ENCODE data around the gene VAPB.

The VAPB gene

GRCh38 chr20:58496429-58496769 lies 107.4 kb downstream of the VAPB start:
- no peak for TF ChIP-seq CTCF (IDR thresholded peaks at IDR 0.05; ENCODE audit: poor library complexity, severe bottlenecking)
- Histone ChIP-seq H3K27ac (ENCODE audit: poor library complexity, severe bottlenecking) (no peak overlapping the region), H3K4me3 (ENCODE audit: severe bottlenecking) (no peak overlapping the region)

GRCh38 chr20:58497076-58497641 lies 108.1 kb downstream of the VAPB start:
- Histone ChIP-seq H3K27me3 (ENCODE audit: insufficient read depth, poor library complexity, severe bottlenecking) (no peaks in the 10 kb centered on the region), H3K4me1 (ENCODE audit: insufficient read depth, poor library complexity, severe bottlenecking) (no peaks in the 10 kb centered on the region), H3K9me3 (ENCODE audit: severe bottlenecking) (no peaks in the 10 kb centered on the region), H3K36me3 (ENCODE audit: low read depth) (no peaks in the 10 kb centered on the region), H3K4me3 (ENCODE audit: severe bottlenecking) (no peak overlapping the region), H3K27ac (ENCODE audit: poor library complexity, severe bottlenecking) (no peak overlapping the region)
- no peak for ATAC-seq (ENCODE audit: low read depth)
- TF ChIP-seq CTCF (IDR thresholded peaks at IDR 0.05; ENCODE audit: poor library complexity, severe bottlenecking) = no peak
- DNase-seq (ENCODE audit: low spot score) = peak; percentile 73

More at GRCh38 chr20:58496429-58496769, 107.4 kb downstream of the VAPB start:
- Histone ChIP-seq H3K27me3 (ENCODE audit: insufficient read depth, poor library complexity, severe bottlenecking) (no peaks in the 10 kb centered on the region), H3K4me1 (ENCODE audit: insufficient read depth, poor library complexity, severe bottlenecking) (no peaks in the 10 kb centered on the region), H3K9me3 (ENCODE audit: severe bottlenecking) (no peaks in the 10 kb centered on the region), H3K36me3 (ENCODE audit: low read depth) (no peaks in the 10 kb centered on the region)
- ATAC-seq (ENCODE audit: low read depth) (no peak), DNase-seq (ENCODE audit: low spot score) (peak; percentile 70)

- Histone ChIP-seq H3K9me3 (ENCODE audit: severe bottlenecking) (no peaks in the 10 kb centered on the region), H3K4me3 (ENCODE audit: severe bottlenecking) (no peak overlapping the region), H3K36me3 (ENCODE audit: low read depth) (no peaks in the 10 kb centered on the region), H3K27me3 (ENCODE audit: insufficient read depth, poor library complexity, severe bottlenecking) (no peaks in the 10 kb centered on the region), H3K27ac (ENCODE audit: poor library complexity, severe bottlenecking) (no peak overlapping the region), H3K4me1 (ENCODE audit: insufficient read depth, poor library complexity, severe bottlenecking) (no peaks in the 10 kb centered on the region)
- DNase-seq (ENCODE audit: low spot score) = no peak
- TF ChIP-seq CTCF (IDR thresholded peaks at IDR 0.05; ENCODE audit: poor library complexity, severe bottlenecking) = no peak
- no peak for ATAC-seq (ENCODE audit: low read depth)
Observed at GRCh38 chr20:58497724-58498469, 108.9 kb downstream of the VAPB start.

- no peak overlapping the region for H3K27ac ChIP-seq (ENCODE audit: poor library complexity, severe bottlenecking)
- ATAC-seq (ENCODE audit: low read depth) (no peak), DNase-seq (ENCODE audit: low spot score) (peak; percentile 69)
- no peak for TF ChIP-seq CTCF (IDR thresholded peaks at IDR 0.05; ENCODE audit: poor library complexity, severe bottlenecking)
- H3K4me3 ChIP-seq (ENCODE audit: severe bottlenecking) = no peak overlapping the region
- H3K27me3 ChIP-seq (ENCODE audit: insufficient read depth, poor library complexity, severe bottlenecking) = no peaks in the 10 kb centered on the region
- H3K36me3 ChIP-seq (ENCODE audit: low read depth) = no peaks in the 10 kb centered on the region
- no peaks in the 10 kb centered on the region for H3K4me1 ChIP-seq (ENCODE audit: insufficient read depth, poor library complexity, severe bottlenecking)
- no peaks in the 10 kb centered on the region for H3K9me3 ChIP-seq (ENCODE audit: severe bottlenecking)
Observed at GRCh38 chr20:58498470-58499068, 109.5 kb downstream of the VAPB start.

- no peak for ATAC-seq (ENCODE audit: low read depth)
- DNase-seq (ENCODE audit: low spot score) = peak; percentile 73
Observed at GRCh38 chr20:58500256-58500655, 111.2 kb downstream of the VAPB start.

More at GRCh38 chr20:58500256-58500655, 111.2 kb downstream of the VAPB start:
- no peaks in the 10 kb centered on the region for H3K27me3 ChIP-seq (ENCODE audit: insufficient read depth, poor library complexity, severe bottlenecking)
- H3K4me3 ChIP-seq (ENCODE audit: severe bottlenecking) = no peak overlapping the region
- TF ChIP-seq CTCF (IDR thresholded peaks at IDR 0.05; ENCODE audit: poor library complexity, severe bottlenecking) = no peak
- H3K36me3 ChIP-seq (ENCODE audit: low read depth) = no peaks in the 10 kb centered on the region
- H3K27ac ChIP-seq (ENCODE audit: poor library complexity, severe bottlenecking) = no peak overlapping the region
- H3K4me1 ChIP-seq (ENCODE audit: insufficient read depth, poor library complexity, severe bottlenecking) = no peaks in the 10 kb centered on the region
- H3K9me3 ChIP-seq (ENCODE audit: severe bottlenecking) = peaks cover 6% of the 10 kb centered on the region

Measured in RWPE2 (cell line).